Stomach smooth muscle (tissue), 2 donors: ENCODE results near the gene RMI2.

ENCODE experiments used
- H3K27ac ChIP-seq: one replicate; pipeline ENCODE4 v1.7.0; 2013; ENCODE audit warnings: mild to moderate bottlenecking, low read length, inconsistent platforms
- H3K27me3 ChIP-seq, 2 donors: one replicate each; pipeline ENCODE4 v1.7.0; 2013; ENCODE audit warnings: low read length in 2 of 2; ENCODE audit not compliant: insufficient read depth in 2 of 2, control insufficient read depth in 1 of 2
- H3K36me3 ChIP-seq, 2 donors: one replicate each; pipeline ENCODE4 v1.7.0; 2013; ENCODE audit warnings: low read length in 2 of 2; ENCODE audit not compliant: control insufficient read depth in 2 of 2, insufficient read depth in 2 of 2
- H3K4me1 ChIP-seq: one replicate; pipeline ENCODE4 v1.7.0; 2013; ENCODE audit warnings: low read length; ENCODE audit not compliant: control insufficient read depth, insufficient read depth
- H3K4me3 ChIP-seq, 2 donors: one replicate each; pipeline ENCODE4 v1.7.0; 2013; ENCODE audit warnings: low read length in 2 of 2
- H3K9ac ChIP-seq, 2 donors: one replicate each; pipeline ENCODE4 v1.7.0; 2013; ENCODE audit warnings: low read length in 2 of 2, mild to moderate bottlenecking in 1 of 2
- H3K9me3 ChIP-seq, 2 donors: one replicate each; pipeline ENCODE4 v1.7.0; 2013; ENCODE audit warnings: low read length in 2 of 2; ENCODE audit not compliant: control insufficient read depth in 2 of 2
- donor health status: healthy.
- donor health status: Pancreatic carcinoma.

The RMI2 gene

DNA sequence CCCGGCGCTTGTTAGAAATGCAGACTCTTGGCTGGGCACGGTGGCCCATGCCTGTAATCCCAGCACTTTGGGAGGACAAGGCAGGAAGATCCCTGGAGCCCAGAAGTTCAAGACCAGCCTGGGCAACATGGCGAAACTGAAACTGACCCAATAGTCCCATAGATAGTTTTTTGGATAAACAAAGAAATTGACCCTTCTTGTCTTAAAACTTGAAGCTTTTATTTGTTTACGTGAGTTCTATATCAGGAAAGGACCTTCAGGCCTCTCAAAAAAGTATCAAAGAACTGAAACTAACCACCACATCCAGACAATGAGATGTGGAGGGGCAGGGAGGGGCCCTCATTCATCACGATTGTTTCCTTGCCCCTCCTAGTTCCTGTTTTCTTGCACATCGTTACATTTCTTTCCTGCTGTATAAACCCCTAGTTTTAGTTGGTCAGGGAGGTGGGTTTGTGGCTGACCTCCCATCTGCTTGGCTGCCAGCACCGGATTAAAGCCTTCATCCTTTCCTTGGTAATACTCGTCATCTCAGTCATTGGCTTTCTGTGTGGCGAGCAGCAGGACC lies 34.2 kb upstream of the RMI2 start:
- Histone ChIP-seq H3K36me3 (no peaks in the 10 kb centered on the region), H3K27me3 (no peaks in the 10 kb centered on the region), H3K9ac (no peak overlapping the region), H3K4me1 (peaks cover 5% of the 10 kb centered on the region), H3K9me3 (no peaks in the 10 kb centered on the region), H3K4me3 (no peak overlapping the region), H3K27ac (no peak overlapping the region)

DNA sequence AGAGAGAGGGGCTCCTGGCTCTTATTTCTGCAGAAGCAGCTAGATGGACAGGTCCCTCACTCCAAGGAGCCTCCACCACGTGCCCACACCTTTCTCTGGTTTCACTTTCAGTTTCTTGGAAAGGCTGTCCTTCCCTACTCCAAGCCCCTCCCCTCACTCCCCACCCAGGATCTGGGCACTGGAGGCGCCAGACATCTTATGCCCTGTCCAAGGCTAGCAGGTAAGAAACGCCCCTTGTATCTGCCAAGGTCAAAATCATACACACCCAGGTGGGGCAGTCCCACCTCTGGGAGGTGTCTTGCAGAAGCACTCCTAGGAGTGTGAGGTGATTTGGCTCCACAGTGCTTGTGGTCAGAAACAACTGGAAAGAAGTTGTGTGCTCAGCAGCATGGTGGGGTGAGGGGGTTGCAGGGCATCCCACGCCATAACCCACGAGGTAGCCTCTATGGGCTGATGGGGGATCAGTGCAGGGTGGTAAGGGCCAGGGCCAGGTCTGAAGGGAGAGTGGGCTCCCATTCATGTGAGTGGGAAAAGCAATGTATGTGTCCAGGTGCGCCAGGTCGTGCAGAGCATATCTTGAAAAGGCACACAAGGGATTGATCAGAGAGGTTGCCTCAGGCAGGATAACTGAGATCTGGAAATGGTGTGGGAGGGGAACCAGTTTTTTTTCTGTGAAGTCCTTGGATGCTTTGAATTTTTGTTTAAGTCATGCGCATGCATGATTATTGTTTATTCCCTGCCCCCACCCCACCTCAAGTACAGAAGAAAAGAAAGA lies 32.4 kb upstream of the RMI2 start:
- Histone ChIP-seq H3K9me3 (no peaks in the 10 kb centered on the region), H3K4me1 (peaks cover 5% of the 10 kb centered on the region), H3K36me3 (no peaks in the 10 kb centered on the region), H3K9ac (no peak overlapping the region), H3K27me3 (no peaks in the 10 kb centered on the region), H3K27ac (no peak overlapping the region), H3K4me3 (no peak overlapping the region)

- Histone ChIP-seq H3K27me3 (no peaks in the 10 kb centered on the region), H3K4me1 (peaks cover 5% of the 10 kb centered on the region), H3K9me3 (no peaks in the 10 kb centered on the region), H3K36me3 (no peaks in the 10 kb centered on the region), H3K9ac (no peak overlapping the region), H3K4me3 (no peak overlapping the region), H3K27ac (no peak overlapping the region)
These were observed 31.6 kb upstream of the RMI2 start for GRCh38 chr16:11313493-11314308.

DNA sequence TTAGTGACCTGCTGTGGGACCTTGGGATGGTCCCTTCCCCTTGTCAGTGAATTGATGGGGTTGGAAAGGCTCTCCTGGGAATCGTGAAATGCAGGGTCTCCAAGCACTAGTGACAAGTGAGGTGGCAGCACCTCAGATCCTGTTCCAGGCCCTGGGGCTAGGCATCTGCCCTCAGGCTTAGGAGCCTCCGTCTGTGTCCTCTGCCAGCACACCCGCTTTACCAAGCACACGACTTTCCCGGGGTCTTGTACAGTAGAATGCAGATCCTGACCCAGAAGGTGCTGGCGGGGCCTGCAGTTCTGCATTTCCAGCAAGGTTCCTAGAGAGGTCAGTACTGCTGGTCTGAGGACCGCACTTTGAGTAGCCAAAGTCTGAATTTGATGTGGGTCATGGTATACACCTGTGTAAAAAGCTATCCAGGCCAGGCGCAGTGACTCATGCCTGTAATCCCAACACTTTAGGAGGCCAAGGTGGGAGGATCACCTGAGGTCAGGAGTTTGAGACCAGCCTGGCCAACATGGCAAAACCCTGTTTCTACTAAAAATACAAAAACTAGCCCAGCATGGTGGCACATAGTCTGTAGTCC lies 30.9 kb upstream of the RMI2 start:
- Histone ChIP-seq H3K9me3 (no peaks in the 10 kb centered on the region), H3K4me1 (peaks cover 5% of the 10 kb centered on the region), H3K9ac (no peak overlapping the region), H3K27ac (no peak overlapping the region), H3K36me3 (no peaks in the 10 kb centered on the region), H3K4me3 (no peak overlapping the region), H3K27me3 (no peaks in the 10 kb centered on the region)

- H3K9me3 ChIP-seq, result no peaks in the 10 kb centered on the region
- peaks cover 5% of the 10 kb centered on the region for H3K4me1 ChIP-seq
- H3K4me3 ChIP-seq, result no peak overlapping the region
- H3K36me3 ChIP-seq, result no peaks in the 10 kb centered on the region
- no peak overlapping the region for H3K27ac ChIP-seq
- H3K27me3 ChIP-seq, result no peaks in the 10 kb centered on the region
- H3K9ac ChIP-seq, result no peak overlapping the region
These were observed 29.7 kb upstream of the RMI2 start for GRCh38 chr16:11315510-11315909.

GRCh38 chr16:11316331-11317015 lies 28.8 kb upstream of the RMI2 start:
- Histone ChIP-seq H3K36me3 (no peaks in the 10 kb centered on the region), H3K27ac (no peak overlapping the region), H3K9ac (no peak overlapping the region), H3K4me3 (no peak overlapping the region), H3K4me1 (peaks cover 5% of the 10 kb centered on the region), H3K27me3 (no peaks in the 10 kb centered on the region), H3K9me3 (no peaks in the 10 kb centered on the region)

DNA sequence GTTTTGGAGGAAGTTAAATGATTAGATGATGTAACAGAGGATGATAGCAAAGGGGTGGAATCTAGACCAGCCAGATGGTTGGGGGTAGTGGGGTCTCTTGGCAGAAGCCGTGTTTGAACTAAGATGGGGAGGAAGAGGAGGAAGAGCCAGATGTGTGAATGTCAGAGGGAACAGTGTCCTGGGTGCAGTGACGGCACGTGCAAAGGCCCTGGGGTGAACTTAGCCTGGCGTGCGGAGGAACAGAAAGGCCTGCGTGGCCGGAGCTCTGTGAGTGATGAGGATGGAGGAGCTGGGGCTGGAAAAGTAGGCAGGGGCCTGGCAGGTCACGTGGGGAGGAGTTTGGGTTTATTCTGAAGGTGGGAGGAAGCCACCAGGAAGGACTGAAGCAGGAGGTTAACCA lies 26.4 kb upstream of the RMI2 start:
- no peaks in the 10 kb centered on the region for H3K27me3 ChIP-seq
- no peak overlapping the region for H3K27ac ChIP-seq

DNA sequence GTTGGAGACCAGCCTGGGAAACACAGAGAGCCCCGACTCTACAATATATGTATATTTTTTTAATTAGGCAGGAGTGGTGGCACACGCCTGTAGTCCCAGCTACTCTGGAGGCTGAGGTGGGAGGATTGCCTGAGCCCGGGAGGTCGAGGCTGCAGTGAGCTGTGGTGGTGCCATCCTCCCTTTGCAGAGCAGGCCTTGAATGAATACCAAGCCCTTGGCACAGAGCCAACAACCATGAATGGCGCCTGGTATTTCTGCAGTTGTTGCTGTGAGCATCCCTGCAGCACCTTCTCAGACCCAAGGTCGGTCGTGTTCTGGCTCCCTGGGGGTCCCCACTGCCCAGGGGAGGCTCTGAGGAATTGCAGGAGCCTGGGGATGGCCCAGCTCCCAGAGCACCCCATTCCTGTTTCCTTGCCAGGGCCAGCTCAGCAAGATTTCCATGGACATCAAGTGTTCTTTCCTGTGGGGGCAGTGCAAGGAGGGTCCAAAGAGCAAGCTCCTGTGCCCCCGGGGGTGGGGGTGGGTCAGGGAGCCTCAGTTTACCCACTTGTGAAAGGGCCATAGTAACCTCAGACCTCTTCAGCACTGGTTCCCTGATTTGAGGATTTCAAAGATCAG lies 25.6 kb upstream of the RMI2 start:
- Histone ChIP-seq H3K4me3 (no peak overlapping the region), H3K27me3 (no peaks in the 10 kb centered on the region), H3K36me3 (no peaks in the 10 kb centered on the region), H3K4me1 (no peaks in the 10 kb centered on the region), H3K9me3 (no peaks in the 10 kb centered on the region), H3K27ac (no peak overlapping the region), H3K9ac (no peak overlapping the region)

More for the DNA sequence above, 26.4 kb upstream of the RMI2 start:
- Histone ChIP-seq H3K4me1 (no peaks in the 10 kb centered on the region), H3K9ac (no peak overlapping the region), H3K9me3 (no peaks in the 10 kb centered on the region), H3K36me3 (no peaks in the 10 kb centered on the region), H3K4me3 (no peak overlapping the region)

DNA sequence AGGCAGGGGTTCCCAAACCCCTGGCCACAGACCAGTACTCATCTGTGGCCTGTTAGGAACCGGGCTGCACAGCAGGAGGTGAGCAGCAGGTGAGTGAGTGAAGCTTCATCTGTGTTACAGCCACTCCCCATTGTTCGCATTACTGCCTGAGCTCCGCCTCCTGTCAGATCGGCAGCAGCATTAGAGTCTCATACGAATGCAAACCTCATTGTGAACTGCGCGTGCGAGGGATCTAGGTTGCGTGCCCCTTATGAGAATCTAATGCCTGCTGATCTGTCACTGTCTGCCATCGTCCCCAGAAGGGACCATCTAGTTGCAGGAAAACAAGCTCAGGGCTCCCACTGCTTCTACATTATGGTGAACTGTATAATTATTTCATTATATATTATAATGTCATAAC lies 25.1 kb upstream of the RMI2 start:
- Histone ChIP-seq H3K4me1 (no peaks in the 10 kb centered on the region), H3K36me3 (no peaks in the 10 kb centered on the region), H3K27me3 (no peaks in the 10 kb centered on the region), H3K9ac (no peak overlapping the region), H3K4me3 (no peak overlapping the region), H3K27ac (no peak overlapping the region), H3K9me3 (no peaks in the 10 kb centered on the region)

GRCh38 chr16:11321662-11322061 lies 23.6 kb upstream of the RMI2 start:
- H3K36me3 ChIP-seq, result no peaks in the 10 kb centered on the region
- no peak overlapping the region for H3K4me3 ChIP-seq
- H3K9ac ChIP-seq, result no peak overlapping the region
- H3K27me3 ChIP-seq, result no peaks in the 10 kb centered on the region
- H3K27ac ChIP-seq, result no peak overlapping the region
- H3K9me3 ChIP-seq, result no peaks in the 10 kb centered on the region
- H3K4me1 ChIP-seq, result no peaks in the 10 kb centered on the region
